GM23338 (cell line): ENCODE results near the gene EZH2. TPM values are rescaled to one million over a fixed set of nuclear protein-coding genes. Genes with fewer than 3 reads are reported as not detected.

Experiments used
- ATAC-seq: fragments of 200-7000 bp; cut with Tn5 transposase; 3 replicates; pipeline ENCODE4 v1.9.1; 2020
- DNase-seq: peaks from one replicate; pipeline ENCODE4 v3.0.0-alpha.2; 2015; ENCODE audit warnings: low spot score
- H2AFZ ChIP-seq: fragments of 200-600 bp; sonication (generic); 2 replicates; pipeline ENCODE4 v1.8.0; 2016; ENCODE audit warnings: antibody characterized with exemption, mild to moderate bottlenecking, moderate library complexity
- H3F3A ChIP-seq: fragments of 200-600 bp; sonication (generic); replicated peaks from 2 replicates; pipeline ENCODE4 v1.8.0; 2017; ENCODE audit warnings: antibody characterized with exemption, mixed run types, low read depth
- H3K27ac ChIP-seq: fragments of 200-600 bp; sonication (generic); 2 replicates; pipeline ENCODE4 v1.6.1; 2016; ENCODE audit warnings: low read depth
- H3K27me3 ChIP-seq: fragments of 200-600 bp; sonication (generic); 2 replicates; pipeline ENCODE4 v1.8.0; 2016; ENCODE audit warnings: mild to moderate bottlenecking, mixed run types, moderate library complexity; ENCODE audit not compliant: insufficient read depth
- H3K36me3 ChIP-seq: fragments of 200-600 bp; sonication (generic); 2 replicates; pipeline ENCODE4 v1.8.0; 2016; ENCODE audit warnings: mild to moderate bottlenecking; ENCODE audit not compliant: insufficient read depth
- H3K4me1 ChIP-seq: fragments of 200-600 bp; sonication (generic); 2 replicates; pipeline ENCODE4 v1.8.0; 2016; ENCODE audit warnings: mild to moderate bottlenecking, moderate library complexity; ENCODE audit not compliant: insufficient read depth
- H3K4me2 ChIP-seq: fragments of 200-600 bp; sonication (generic); 2 replicates; pipeline ENCODE4 v1.7.1; 2017; ENCODE audit warnings: mixed run types
- H3K4me3 ChIP-seq: fragments of 200-600 bp; sonication (generic); 2 replicates; pipeline ENCODE4 v1.6.1; 2016; ENCODE audit warnings: mixed run types
- H3K79me2 ChIP-seq: fragments of 200-600 bp; sonication (generic); replicated peaks from 2 replicates; pipeline ENCODE4 v1.8.0; 2017; ENCODE audit warnings: mild to moderate bottlenecking; ENCODE audit not compliant: insufficient read depth
- H3K9me2 ChIP-seq: fragments of 200-600 bp; sonication (generic); 2 replicates; pipeline ENCODE4 v1.8.0; 2017; ENCODE audit not compliant: insufficient read depth
- H4K20me1 ChIP-seq: fragments of 200-600 bp; sonication (generic); replicated peaks from 2 replicates; pipeline ENCODE4 v1.8.0; 2017; ENCODE audit warnings: mild to moderate bottlenecking; ENCODE audit not compliant: insufficient read depth
- H3K27ac Mint-ChIP-seq: 2 replicates; pipeline ENCODE4 v1.8.0; 2020; ENCODE audit warnings: inconsistent platforms, mild to moderate bottlenecking, moderate library complexity, mixed read lengths
- H3K27me3 Mint-ChIP-seq: 3 replicates; pipeline ENCODE4 v1.8.0; 2022; ENCODE audit warnings: low read depth, mild to moderate bottlenecking, moderate library complexity, mixed read lengths, inconsistent platforms; ENCODE audit not compliant: insufficient read depth, poor library complexity
- H3K36me3 Mint-ChIP-seq: 3 replicates; pipeline ENCODE4 v1.8.0; 2021; ENCODE audit warnings: low read depth, mild to moderate bottlenecking, inconsistent platforms, moderate library complexity, mixed read lengths
- H3K4me1 Mint-ChIP-seq: 3 replicates; pipeline ENCODE4 v1.8.0; 2020; ENCODE audit warnings: mild to moderate bottlenecking, inconsistent platforms, mixed read lengths
- H3K4me3 Mint-ChIP-seq: 3 replicates; pipeline ENCODE4 v1.8.0; 2021; ENCODE audit warnings: moderate library complexity, mild to moderate bottlenecking, inconsistent platforms, mixed read lengths
- H3K9me3 Mint-ChIP-seq: 3 replicates; pipeline ENCODE4 v1.8.0; 2020; ENCODE audit warnings: moderate library complexity, mild to moderate bottlenecking, inconsistent platforms, mixed read lengths
- CREB1 ChIP-seq: fragments of 250-450 bp; sonication (Bioruptor Pico); IDR thresholded peaks from 2 replicates; pipeline ENCODE4 v1.5.0; 2020; ENCODE audit warnings: low read depth, mild to moderate bottlenecking, moderate library complexity
- EZH2 ChIP-seq: fragments of 200-600 bp; sonication (generic); IDR thresholded peaks from one replicate; pipeline ENCODE4 v1.8.0; 2017; ENCODE audit warnings: antibody characterized with exemption, mild to moderate bottlenecking, low read depth; ENCODE audit not compliant: unreplicated experiment
- EZH2phosphoT487 ChIP-seq: fragments of 200-600 bp; sonication (generic); IDR thresholded peaks from one replicate; pipeline ENCODE4 v1.8.1; 2018; ENCODE audit warnings: antibody characterized with exemption; ENCODE audit not compliant: unreplicated experiment
- JUNB ChIP-seq: IDR thresholded peaks from one replicate; pipeline ENCODE4 v1.6.1; 2016; ENCODE audit warnings: antibody characterized with exemption; ENCODE audit not compliant: unreplicated experiment
- NANOG ChIP-seq: IDR thresholded peaks from 2 replicates; pipeline ENCODE4 v1.6.1; 2016; ENCODE audit warnings: antibody characterized with exemption, borderline replicate concordance
- POLR2AphosphoS5 ChIP-seq: IDR thresholded peaks from 2 replicates; pipeline ENCODE4 v1.6.1; 2016; ENCODE audit warnings: antibody characterized with exemption, low read depth
- STAT1 ChIP-seq: IDR thresholded peaks from one replicate; pipeline ENCODE4 v1.6.1; 2016; ENCODE audit warnings: antibody characterized with exemption; ENCODE audit not compliant: unreplicated experiment
- ZNF114 ChIP-seq: fragments of 250-450 bp; sonication (Bioruptor Pico); IDR thresholded peaks from 2 replicates; pipeline ENCODE4 v1.5.0; 2020; ENCODE audit warnings: mild to moderate bottlenecking, moderate library complexity
- ZNF331 ChIP-seq: fragments of 250-450 bp; sonication (Bioruptor Pico); IDR thresholded peaks from 2 replicates; pipeline ENCODE4 v1.5.0; 2020; ENCODE audit warnings: low read depth, mild to moderate bottlenecking, moderate library complexity
- polyA plus RNA-seq: library from polyadenylated mRNA; unstranded; fragments of >200 nt; fragmentation: Nextera tagmentation; extraction: Ambion mirVana; gene quantifications from 2 replicates; pipeline ENCODE4 v1.2.1, GENCODE V29; 2016
- total RNA-seq: library from RNA; depleted of rRNA; stranded (reverse); fragments of >200 nt; shearing (Covaris generic); gene quantifications from 2 replicates; pipeline ENCODE4 v1.2.3, GENCODE V29; 2014
- TF ChIP-seq, protein P1 (sequence below), 2 experiments: fragments of 200-600 bp in 1 of 2; sonication (generic) in 1 of 2; conservative IDR thresholded peaks; 2 replicates each; pipeline versions ENCODE4 v1.5.1 to v1.6.1; 2016 to 2017; ENCODE audit warnings: antibody characterized with exemption in 2 of 2, low read depth in 2 of 2, mild to moderate bottlenecking in 2 of 2, moderate library complexity in 1 of 2
- TF ChIP-seq, protein P2 (sequence below): IDR thresholded peaks from one replicate; pipeline ENCODE4 v1.6.1; 2018; ENCODE audit warnings: antibody characterized with exemption; ENCODE audit not compliant: unreplicated experiment
- TF ChIP-seq, protein P3 (sequence below): IDR thresholded peaks from 2 replicates; pipeline ENCODE4 v1.6.1; 2016; ENCODE audit warnings: antibody characterized with exemption

EZH2 gene
- total and polyA plus RNA-seq, 2 experiments from 2014 or later: 33.9 to 38.6 TPM

DNA sequence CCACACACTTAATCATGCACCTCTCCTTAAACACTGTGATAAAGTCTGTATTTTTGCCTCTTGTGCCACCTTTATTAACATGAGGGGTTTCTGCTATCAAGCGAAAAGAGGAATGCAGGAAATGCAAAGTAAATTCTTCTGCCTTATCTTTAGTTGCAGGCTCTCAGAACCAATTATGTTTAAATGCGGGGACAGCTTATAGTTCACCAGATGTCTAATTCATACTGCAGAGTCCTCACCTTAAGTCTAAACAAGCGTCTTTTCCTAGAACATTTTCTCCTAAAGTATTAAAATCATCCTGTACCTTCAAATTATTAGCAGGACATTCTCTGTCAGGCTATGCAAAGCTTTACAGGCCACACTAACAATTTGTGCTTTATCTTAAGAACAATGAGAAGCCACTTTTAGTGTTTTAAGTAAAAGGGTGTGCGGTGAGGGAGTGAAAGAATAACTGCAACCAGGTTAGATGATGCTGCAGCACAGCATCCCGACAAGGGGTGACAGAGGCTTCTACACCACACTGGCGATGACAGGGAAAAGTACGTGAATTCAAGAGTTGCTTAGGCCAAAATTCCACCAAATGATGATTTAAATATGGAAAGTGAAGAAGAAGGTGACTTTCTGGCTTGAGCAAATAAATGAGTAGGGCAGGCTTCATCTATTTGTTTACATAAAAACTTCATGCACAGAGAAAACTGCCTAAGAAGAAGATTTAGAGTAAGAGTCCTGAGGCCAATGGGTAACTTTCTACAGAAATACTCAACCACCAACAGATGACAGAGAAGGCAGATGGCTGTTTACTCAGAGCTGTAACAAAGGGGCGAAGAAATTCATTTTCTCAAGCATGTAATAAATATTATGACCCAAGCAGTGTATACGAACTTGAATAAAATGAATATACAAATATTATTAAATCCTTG is 36.0 kb downstream of the EZH2 start:
- H3K9me3 Mint-ChIP-seq: no peaks in the 10 kb centered on the region
- Histone ChIP-seq H3K27ac (peak overlapping the region; percentile 27; the same call in 1 of the 2 replicates), H3K27me3 (no peaks in the 10 kb centered on the region), H3K36me3 (no peaks in the 10 kb centered on the region), H3K4me1 (peaks cover 48% of the 10 kb centered on the region), H4K20me1 (peaks cover 9% of the 10 kb centered on the region), H3K9me2 (no peaks in the 10 kb centered on the region), H3K79me2 (peaks cover 84% of the 10 kb centered on the region), H2AFZ (no peak overlapping the region), H3K4me3 (peak overlapping the region; percentile 20; the same call in 1 of the 2 replicates), H3K4me2 (peak overlapping the region; percentile 27), H3F3A (no peaks in the 10 kb centered on the region)
- H3K36me3 Mint-ChIP-seq: peaks cover 2% of the 10 kb centered on the region; the same call in 1 of the 3 replicates
- TF ChIP-seq STAT1: no peak
- TF ChIP-seq ZNF114 (CRISPR knock-in tag): no peak
- peak overlapping the region; percentile 68; the same call in 1 of the 2 replicates for H3K27ac Mint-ChIP-seq
- DNase-seq (peak; percentile 34), ATAC-seq (no peak)
- peaks cover 54% of the 10 kb centered on the region for H3K4me1 Mint-ChIP-seq
- peaks cover 1% of the 10 kb centered on the region for H3K27me3 Mint-ChIP-seq
- H3K4me3 Mint-ChIP-seq: no peak overlapping the region

DNA sequence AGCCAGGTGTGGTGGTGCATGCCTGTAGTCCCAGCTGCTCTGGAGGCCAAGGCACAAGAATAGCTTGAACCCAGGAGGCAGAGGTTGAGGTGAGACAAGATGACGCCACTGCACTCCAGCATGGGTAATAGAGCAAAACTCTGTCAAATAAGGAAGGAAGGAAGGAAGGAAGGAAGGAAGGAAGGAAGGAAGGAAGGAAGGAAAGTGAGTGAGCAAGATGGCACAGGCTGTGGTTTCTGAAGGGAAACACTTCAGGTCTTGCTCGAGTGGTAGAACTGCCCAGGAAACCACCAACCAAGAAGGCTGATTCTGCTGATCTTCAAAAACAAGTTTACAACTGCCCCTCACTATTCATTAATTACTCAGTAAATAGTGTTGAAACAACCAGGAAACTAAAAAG is 45.2 kb downstream of the EZH2 start:
- Histone ChIP-seq H3K4me2 (no peak overlapping the region), H4K20me1 (peaks cover 7% of the 10 kb centered on the region), H3K79me2 (peaks cover 45% of the 10 kb centered on the region), H3K27me3 (no peaks in the 10 kb centered on the region), H2AFZ (no peak overlapping the region), H3K9me2 (no peaks in the 10 kb centered on the region), H3F3A (0 out of 2 replicates have a peak, but pooled peaks cover 2% of the 10 kb centered on the region), H3K36me3 (no peaks in the 10 kb centered on the region), H3K4me3 (no peak overlapping the region), H3K27ac (no peak overlapping the region), H3K4me1 (no peaks in the 10 kb centered on the region)
- no peaks in the 10 kb centered on the region; the same call in 2 of the 3 replicates for H3K4me1 Mint-ChIP-seq
- H3K36me3 Mint-ChIP-seq: peaks cover 13% of the 10 kb centered on the region; the same call in 2 of the 3 replicates
- H3K27ac Mint-ChIP-seq: no peak overlapping the region
- no peak for DNase-seq
- no peaks in the 10 kb centered on the region for H3K27me3 Mint-ChIP-seq
- ATAC-seq: no peak
- no peaks in the 10 kb centered on the region for H3K9me3 Mint-ChIP-seq
- no peak overlapping the region for H3K4me3 Mint-ChIP-seq
- TF ChIP-seq ZNF114 (CRISPR knock-in tag) (no peak), EZH2phosphoT487 (no peak), CREB1 (no peak), POLR2AphosphoS5 (no peak), NANOG (no peak), ZNF331 (no peak), JUNB (no peak), STAT1 (no peak), EZH2 (no peak)
- TF ChIP-seq, protein P1, sequence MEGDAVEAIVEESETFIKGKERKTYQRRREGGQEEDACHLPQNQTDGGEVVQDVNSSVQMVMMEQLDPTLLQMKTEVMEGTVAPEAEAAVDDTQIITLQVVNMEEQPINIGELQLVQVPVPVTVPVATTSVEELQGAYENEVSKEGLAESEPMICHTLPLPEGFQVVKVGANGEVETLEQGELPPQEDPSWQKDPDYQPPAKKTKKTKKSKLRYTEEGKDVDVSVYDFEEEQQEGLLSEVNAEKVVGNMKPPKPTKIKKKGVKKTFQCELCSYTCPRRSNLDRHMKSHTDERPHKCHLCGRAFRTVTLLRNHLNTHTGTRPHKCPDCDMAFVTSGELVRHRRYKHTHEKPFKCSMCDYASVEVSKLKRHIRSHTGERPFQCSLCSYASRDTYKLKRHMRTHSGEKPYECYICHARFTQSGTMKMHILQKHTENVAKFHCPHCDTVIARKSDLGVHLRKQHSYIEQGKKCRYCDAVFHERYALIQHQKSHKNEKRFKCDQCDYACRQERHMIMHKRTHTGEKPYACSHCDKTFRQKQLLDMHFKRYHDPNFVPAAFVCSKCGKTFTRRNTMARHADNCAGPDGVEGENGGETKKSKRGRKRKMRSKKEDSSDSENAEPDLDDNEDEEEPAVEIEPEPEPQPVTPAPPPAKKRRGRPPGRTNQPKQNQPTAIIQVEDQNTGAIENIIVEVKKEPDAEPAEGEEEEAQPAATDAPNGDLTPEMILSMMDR (conservative IDR thresholded peaks at IDR 0.05; ENCODE audit: low read depth in 2 of 2): no peak
- TF ChIP-seq, protein P2, sequence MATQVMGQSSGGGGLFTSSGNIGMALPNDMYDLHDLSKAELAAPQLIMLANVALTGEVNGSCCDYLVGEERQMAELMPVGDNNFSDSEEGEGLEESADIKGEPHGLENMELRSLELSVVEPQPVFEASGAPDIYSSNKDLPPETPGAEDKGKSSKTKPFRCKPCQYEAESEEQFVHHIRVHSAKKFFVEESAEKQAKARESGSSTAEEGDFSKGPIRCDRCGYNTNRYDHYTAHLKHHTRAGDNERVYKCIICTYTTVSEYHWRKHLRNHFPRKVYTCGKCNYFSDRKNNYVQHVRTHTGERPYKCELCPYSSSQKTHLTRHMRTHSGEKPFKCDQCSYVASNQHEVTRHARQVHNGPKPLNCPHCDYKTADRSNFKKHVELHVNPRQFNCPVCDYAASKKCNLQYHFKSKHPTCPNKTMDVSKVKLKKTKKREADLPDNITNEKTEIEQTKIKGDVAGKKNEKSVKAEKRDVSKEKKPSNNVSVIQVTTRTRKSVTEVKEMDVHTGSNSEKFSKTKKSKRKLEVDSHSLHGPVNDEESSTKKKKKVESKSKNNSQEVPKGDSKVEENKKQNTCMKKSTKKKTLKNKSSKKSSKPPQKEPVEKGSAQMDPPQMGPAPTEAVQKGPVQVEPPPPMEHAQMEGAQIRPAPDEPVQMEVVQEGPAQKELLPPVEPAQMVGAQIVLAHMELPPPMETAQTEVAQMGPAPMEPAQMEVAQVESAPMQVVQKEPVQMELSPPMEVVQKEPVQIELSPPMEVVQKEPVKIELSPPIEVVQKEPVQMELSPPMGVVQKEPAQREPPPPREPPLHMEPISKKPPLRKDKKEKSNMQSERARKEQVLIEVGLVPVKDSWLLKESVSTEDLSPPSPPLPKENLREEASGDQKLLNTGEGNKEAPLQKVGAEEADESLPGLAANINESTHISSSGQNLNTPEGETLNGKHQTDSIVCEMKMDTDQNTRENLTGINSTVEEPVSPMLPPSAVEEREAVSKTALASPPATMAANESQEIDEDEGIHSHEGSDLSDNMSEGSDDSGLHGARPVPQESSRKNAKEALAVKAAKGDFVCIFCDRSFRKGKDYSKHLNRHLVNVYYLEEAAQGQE: no peak
- TF ChIP-seq, protein P3, sequence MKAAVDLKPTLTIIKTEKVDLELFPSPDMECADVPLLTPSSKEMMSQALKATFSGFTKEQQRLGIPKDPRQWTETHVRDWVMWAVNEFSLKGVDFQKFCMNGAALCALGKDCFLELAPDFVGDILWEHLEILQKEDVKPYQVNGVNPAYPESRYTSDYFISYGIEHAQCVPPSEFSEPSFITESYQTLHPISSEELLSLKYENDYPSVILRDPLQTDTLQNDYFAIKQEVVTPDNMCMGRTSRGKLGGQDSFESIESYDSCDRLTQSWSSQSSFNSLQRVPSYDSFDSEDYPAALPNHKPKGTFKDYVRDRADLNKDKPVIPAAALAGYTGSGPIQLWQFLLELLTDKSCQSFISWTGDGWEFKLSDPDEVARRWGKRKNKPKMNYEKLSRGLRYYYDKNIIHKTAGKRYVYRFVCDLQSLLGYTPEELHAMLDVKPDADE: no peak
